SK-N-SH (cell line): Measurements from ENCODE around the gene ARIH2. TPM values are rescaled to one million over a fixed set of nuclear protein-coding genes. Genes with fewer than 3 reads are reported as not detected.

Source experiments
- CTCF ChIA-PET: fragments of 300-600, 350-600 bp; formaldehyde crosslinking; extraction: SDS; loops from one replicate; lab custom pipeline; 2021; lab: Yijun Ruan, JAX
- POLR2A ChIA-PET: fragments of 350-600 bp; sonication (Branson Sonifier 250); formaldehyde crosslinking; extraction: SDS; loops from one replicate; lab custom pipeline; 2020; ENCODE audit warnings: antibody characterized with exemption, inconsistent platforms; lab: Yijun Ruan, JAX
- DNase-seq: peaks from one replicate; pipeline ENCODE4 v3.0.0; 2012
- H2AFZ ChIP-seq: fragments of 200-600 bp; sonication (generic); 2 replicates; pipeline ENCODE4 v1.8.1; 2016; ENCODE audit warnings: antibody characterized with exemption, mild to moderate bottlenecking, low read depth
- H3F3A ChIP-seq: fragments of 200-600 bp; sonication (generic); replicated peaks from 2 replicates; pipeline ENCODE3; 2016; ENCODE audit warnings: antibody characterized with exemption, mild to moderate bottlenecking; ENCODE audit not compliant: insufficient read depth
- H3K27ac ChIP-seq, 2 experiments: fragments of 200-500 bp in 1 of 2; fragments of 200-600 bp in 1 of 2; sonication (Bioruptor generic) in 1 of 2; sonication (generic), shearing (Covaris generic) in 1 of 2; 2 replicates each; pipeline versions ENCODE4 v1.5.1 to v1.6.1; 2014 to 2016; ENCODE audit warnings: low read depth in 2 of 2, inconsistent platforms in 1 of 2, low read length in 1 of 2, mild to moderate bottlenecking in 1 of 2, mixed read lengths in 1 of 2
- H3K27me3 ChIP-seq: fragments of 200-600 bp; sonication (generic), shearing (Covaris generic); 2 replicates; pipeline ENCODE4 v1.6.1; 2016; ENCODE audit warnings: mixed run types; ENCODE audit not compliant: insufficient read depth
- H3K36me3 ChIP-seq, 2 experiments: fragments of 200-500 bp in 1 of 2; fragments of 200-600 bp in 1 of 2; sonication (Bioruptor generic) in 1 of 2; sonication (generic) in 1 of 2; replicated peaks in 1 of 2; 2 replicates each; pipeline versions ENCODE3 to v1.5.1; 2014 to 2016; ENCODE audit warnings: low read length in 1 of 2, mild to moderate bottlenecking in 1 of 2; ENCODE audit not compliant: insufficient read depth in 2 of 2, control insufficient read depth in 1 of 2
- H3K4me1 ChIP-seq, 2 experiments: fragments of 200-500 bp in 1 of 2; fragments of 200-600 bp in 1 of 2; sonication (Bioruptor generic) in 1 of 2; sonication (generic), shearing (Covaris generic) in 1 of 2; 2 replicates each; pipeline versions ENCODE4 v1.5.1 to v1.6.1; 2014 to 2016; ENCODE audit warnings: low read depth in 1 of 2, low read length in 1 of 2, mixed run types in 1 of 2; ENCODE audit not compliant: insufficient read depth in 2 of 2, control insufficient read depth in 1 of 2
- H3K4me2 ChIP-seq: fragments of 200-600 bp; sonication (generic), shearing (Covaris generic); 2 replicates; pipeline ENCODE4 v1.6.1; 2017; ENCODE audit warnings: mixed run types
- H3K4me3 ChIP-seq, 2 experiments: fragments of 200-500 bp in 1 of 2; fragments of 200-600 bp in 1 of 2; sonication (Bioruptor generic) in 1 of 2; sonication (generic), shearing (Covaris generic) in 1 of 2; 2 replicates each; pipeline versions ENCODE4 v1.5.1 to v1.8.1; 2014 to 2016; ENCODE audit warnings: low read depth in 2 of 2, inconsistent platforms in 1 of 2, low read length in 1 of 2, mild to moderate bottlenecking in 1 of 2, mixed read lengths in 1 of 2, moderate library complexity in 1 of 2
- H3K79me2 ChIP-seq: fragments of 200-600 bp; sonication (generic); 2 replicates; pipeline ENCODE4 v1.8.1; 2017; ENCODE audit warnings: mild to moderate bottlenecking; ENCODE audit not compliant: insufficient read depth
- H3K9ac ChIP-seq: fragments of 200-600 bp; sonication (generic); 2 replicates; pipeline ENCODE4 v1.6.1; 2017; ENCODE audit warnings: mixed run types
- H3K9me2 ChIP-seq: fragments of 200-600 bp; sonication (generic); 2 replicates; pipeline ENCODE4 v1.6.1; 2017; ENCODE audit warnings: mixed run types
- H3K9me3 ChIP-seq: fragments of 200-600 bp; sonication (generic); 2 replicates; pipeline ENCODE4 v1.6.1; 2017; ENCODE audit warnings: mixed run types, mild to moderate bottlenecking, moderate library complexity
- H4K20me1 ChIP-seq: fragments of 200-600 bp; sonication (generic); 2 replicates; pipeline ENCODE4 v1.6.1; 2017; ENCODE audit warnings: mild to moderate bottlenecking, mixed run types; ENCODE audit not compliant: insufficient read depth
- EP300 ChIP-seq, 2 experiments: IDR thresholded peaks; 2 replicates each; pipeline versions ENCODE4 v1.4.0 to v1.6.1; 2012; ENCODE audit warnings: borderline replicate concordance in 1 of 2, low read depth in 1 of 2, low read length in 1 of 2
- GABPA ChIP-seq: IDR thresholded peaks from 2 replicates; pipeline ENCODE4 v1.4.0; 2012; ENCODE audit warnings: low read depth, mild to moderate bottlenecking
- MEF2A ChIP-seq: IDR thresholded peaks from 2 replicates; pipeline ENCODE4 v1.4.0; 2012; ENCODE audit warnings: low read depth, borderline replicate concordance
- MXI1 ChIP-seq: IDR thresholded peaks from 2 replicates; pipeline ENCODE4 v1.6.1; 2012; ENCODE audit warnings: mild to moderate bottlenecking, low read depth, low read length, improper control_type of control experiment
- NFIC ChIP-seq: IDR thresholded peaks from 2 replicates; pipeline ENCODE4 v1.4.0; 2012; ENCODE audit warnings: borderline replicate concordance
- POLR2AphosphoS5 ChIP-seq: IDR thresholded peaks from 2 replicates; pipeline ENCODE4 v1.6.1; 2012; ENCODE audit warnings: low read depth, low read length
- RCOR1 ChIP-seq: fragments of 150-350 bp; IDR thresholded peaks from 2 replicates; pipeline ENCODE4 v1.6.1; 2017; ENCODE audit warnings: antibody characterized with exemption, low read length
- RXRA ChIP-seq: IDR thresholded peaks from 2 replicates; pipeline ENCODE4 v1.4.0; 2012; ENCODE audit warnings: low read depth, mild to moderate bottlenecking, borderline replicate concordance
- TCF12 ChIP-seq: IDR thresholded peaks from 2 replicates; pipeline ENCODE4 v1.4.0; 2012
- TEAD4 ChIP-seq: IDR thresholded peaks from 2 replicates; pipeline ENCODE4 v1.4.0; 2012; ENCODE audit warnings: mild to moderate bottlenecking, borderline replicate concordance; ENCODE audit not compliant: insufficient read depth
- USF2 ChIP-seq: fragments of 150-350 bp; IDR thresholded peaks from 2 replicates; pipeline ENCODE4 v1.6.1; 2017; ENCODE audit warnings: antibody characterized with exemption, low read length, low read depth, borderline replicate concordance
- WGBS: methylation state at CpG from one replicate; pipeline ENCODE4 v1.1.6; 2017; ENCODE audit warnings: low lambda C conversion rate; 5-methylcytosine and 5-hydroxymethylcytosine counted together
- polyA plus RNA-seq, 3 experiments: library from polyadenylated mRNA; depleted of rRNA; stranded (reverse); fragments of >200 nt; gene quantifications; 2 replicates each; pipeline ENCODE4 v1.2.3, GENCODE V29; 2012
- TF ChIP-seq, protein P1 (sequence below): fragments of 150-350 bp; IDR thresholded peaks from 2 replicates; pipeline ENCODE4 v1.6.1; 2016; ENCODE audit warnings: mild to moderate bottlenecking, low read depth, low read length
- TF ChIP-seq, protein P2 (sequence below): IDR thresholded peaks from 2 replicates; pipeline ENCODE4 v1.4.0; 2012; ENCODE audit warnings: low read depth
- TF ChIP-seq, protein P3 (sequence below): IDR thresholded peaks from 2 replicates; pipeline ENCODE4; 2012

ARIH2 gene
- polyA plus RNA-seq, 1 of the 3 experiments (the other 2 are of a cell fraction): 69.7 TPM

DNA sequence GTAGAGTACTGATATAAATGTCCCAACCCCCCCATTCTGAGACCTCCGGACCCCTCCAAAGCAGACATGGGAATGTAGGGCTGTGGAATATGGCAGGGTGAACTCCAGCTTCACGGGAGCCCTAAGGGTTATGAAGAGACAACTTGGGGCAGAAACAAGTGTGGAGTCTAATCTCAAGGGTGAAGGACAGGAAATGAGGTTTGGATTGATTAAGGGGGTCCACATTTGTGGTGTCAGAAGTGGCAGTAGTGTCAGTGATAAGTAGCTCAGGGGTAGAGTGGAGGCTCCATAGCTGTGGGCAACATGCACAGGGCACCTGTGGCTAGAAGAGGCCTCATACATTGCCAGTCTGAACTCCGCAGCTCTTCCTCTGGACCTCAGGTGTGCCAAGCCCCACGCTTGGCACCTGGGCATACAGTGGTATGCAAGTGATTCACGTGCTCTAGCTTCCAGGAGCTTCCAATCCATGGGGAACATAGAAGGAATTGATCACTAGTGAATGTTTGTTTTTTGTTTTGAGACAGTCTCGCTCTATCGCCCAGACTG lies 67.3 kb downstream of the ARIH2 start:
- no peak for TF ChIP-seq RCOR1
- TF ChIP-seq USF2: no peak
- TF ChIP-seq TCF12: no peak
- TF ChIP-seq NFIC: no peak
- no peak for TF ChIP-seq RXRA
- no peak for TF ChIP-seq TEAD4
- TF ChIP-seq, protein P1, sequence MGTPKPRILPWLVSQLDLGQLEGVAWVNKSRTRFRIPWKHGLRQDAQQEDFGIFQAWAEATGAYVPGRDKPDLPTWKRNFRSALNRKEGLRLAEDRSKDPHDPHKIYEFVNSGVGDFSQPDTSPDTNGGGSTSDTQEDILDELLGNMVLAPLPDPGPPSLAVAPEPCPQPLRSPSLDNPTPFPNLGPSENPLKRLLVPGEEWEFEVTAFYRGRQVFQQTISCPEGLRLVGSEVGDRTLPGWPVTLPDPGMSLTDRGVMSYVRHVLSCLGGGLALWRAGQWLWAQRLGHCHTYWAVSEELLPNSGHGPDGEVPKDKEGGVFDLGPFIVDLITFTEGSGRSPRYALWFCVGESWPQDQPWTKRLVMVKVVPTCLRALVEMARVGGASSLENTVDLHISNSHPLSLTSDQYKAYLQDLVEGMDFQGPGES: no peak
- TF ChIP-seq POLR2AphosphoS5: no peak
- TF ChIP-seq EP300 (IDR thresholded peaks at IDR 0.05; ENCODE audit: borderline replicate concordance in 1 of 2, low read depth in 1 of 2, low read length in 1 of 2): no peak
- 90% methylated on average over 4 of the region's 7 CpGs for WGBS
- Histone ChIP-seq H3K4me1 (no peaks in the 10 kb centered on the region), H3K27me3 (no peaks in the 10 kb centered on the region), H2AFZ (no peak overlapping the region), H3K4me2 (no peak overlapping the region), H3F3A (peaks cover 11% of the 10 kb centered on the region), H4K20me1 (no peaks in the 10 kb centered on the region), H3K9me2 (no peaks in the 10 kb centered on the region), H3K9me3 (no peaks in the 10 kb centered on the region), H3K27ac (no peak overlapping the region), H3K4me3 (no peak overlapping the region), H3K79me2 (peaks cover 4% of the 10 kb centered on the region; the same call in 1 of the 2 replicates), H3K36me3 (peaks cover 28 to 38% of the 10 kb centered on the region in 2 experiments), H3K9ac (no peak overlapping the region)
- ChIA-PET CTCF (interaction anchor here (0.9 to 7.3 kb wide), 5 partner anchors 11 to 67 kb away, joined by 3 to 114 read pairs (median 3); partner anchors contain the start of genes ARIH2, DALRD3 and NDUFAF3), POLR2A (interaction anchor here (0.6 kb wide), 1 partner anchor 1136 kb away, joined by 4 read pairs; no protein-coding TSS in a partner anchor)
- DNase-seq: no peak

- H4K20me1 ChIP-seq: no peaks in the 10 kb centered on the region
- H3F3A ChIP-seq: peaks cover 11% of the 10 kb centered on the region
- no peaks in the 10 kb centered on the region for H3K27me3 ChIP-seq
- peak overlapping the region; percentile 63 for H3K4me2 ChIP-seq
- peak overlapping the region; percentile 73 for H3K9ac ChIP-seq
- H3K36me3 ChIP-seq: peaks cover under 1 to 10% of the 10 kb centered on the region in 2 experiments
- ChIA-PET CTCF (interaction anchor here (0.6 to 7.3 kb wide), 6 partner anchors 10 to 215 kb away, joined by 3 to 114 read pairs (median 8); partner anchors contain the start of genes DALRD3, IMPDH2, NDUFAF3 and QRICH1), POLR2A (interaction anchor here (1.0 to 2.1 kb wide), 3 partner anchors 9 to 40 kb away, joined by 3 to 17 read pairs (median 4); partner anchors contain the start of genes IMPDH2 and WDR6)
- no peaks in the 10 kb centered on the region for H3K9me3 ChIP-seq
- TF ChIP-seq, protein P2, sequence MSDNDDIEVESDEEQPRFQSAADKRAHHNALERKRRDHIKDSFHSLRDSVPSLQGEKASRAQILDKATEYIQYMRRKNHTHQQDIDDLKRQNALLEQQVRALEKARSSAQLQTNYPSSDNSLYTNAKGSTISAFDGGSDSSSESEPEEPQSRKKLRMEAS: peak; percentile 39; the same call in 1 of the 2 replicates
- TF ChIP-seq MEF2A: no peak
- TF ChIP-seq, protein P3, sequence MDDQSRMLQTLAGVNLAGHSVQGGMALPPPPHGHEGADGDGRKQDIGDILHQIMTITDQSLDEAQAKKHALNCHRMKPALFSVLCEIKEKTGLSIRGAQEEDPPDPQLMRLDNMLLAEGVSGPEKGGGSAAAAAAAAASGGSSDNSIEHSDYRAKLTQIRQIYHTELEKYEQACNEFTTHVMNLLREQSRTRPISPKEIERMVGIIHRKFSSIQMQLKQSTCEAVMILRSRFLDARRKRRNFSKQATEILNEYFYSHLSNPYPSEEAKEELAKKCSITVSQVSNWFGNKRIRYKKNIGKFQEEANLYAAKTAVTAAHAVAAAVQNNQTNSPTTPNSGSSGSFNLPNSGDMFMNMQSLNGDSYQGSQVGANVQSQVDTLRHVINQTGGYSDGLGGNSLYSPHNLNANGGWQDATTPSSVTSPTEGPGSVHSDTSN: no peak
- no peak for TF ChIP-seq MXI1
- TF ChIP-seq GABPA: no peak
- H3K27ac ChIP-seq: peak overlapping the region; percentile 4 to 88; a peak in 3 of 4 replicates
- H3K9me2 ChIP-seq: no peaks in the 10 kb centered on the region
- 41% methylated on average over 9 of the region's 21 CpGs for WGBS
- H3K4me3 ChIP-seq: peak overlapping the region; percentile 35 to 63; a peak in 3 of 4 replicates
- DNase-seq: no peak
- H2AFZ ChIP-seq: peak overlapping the region; percentile 70; the same call in 1 of the 2 replicates
- H3K79me2 ChIP-seq: peaks cover 17% of the 10 kb centered on the region
- H3K4me1 ChIP-seq: peaks cover 0 to 2% of the 10 kb centered on the region in 2 experiments; a peak in 1 of 4 replicates
Measured at GRCh38 chr3:48989126-48989795, 70.6 kb downstream of the ARIH2 start.
